MM.1S (cell line): Measurements from ENCODE around the gene COX4I1.

Source experiments
- DNase-seq: peaks from one replicate; pipeline ENCODE4 v3.0.0-alpha.2; 2015
- H2AFZ ChIP-seq: fragments of 300-600 bp; sonication (generic); 2 replicates; pipeline ENCODE4 v1.6.0; 2016; ENCODE audit warnings: antibody characterized with exemption, low read length
- H3F3A ChIP-seq: fragments of 300-600 bp; sonication (generic); 2 replicates; pipeline ENCODE4 v1.6.1; 2016; ENCODE audit warnings: mild to moderate bottlenecking, antibody characterized with exemption, low read length, moderate library complexity, mixed read lengths; ENCODE audit not compliant: insufficient read depth
- H3K27ac ChIP-seq: fragments of 300-600 bp; sonication (generic); 2 replicates; pipeline ENCODE4 v1.5.1; 2016; ENCODE audit warnings: mild to moderate bottlenecking, low read length
- H3K27me3 ChIP-seq: fragments of 300-600 bp; sonication (generic); replicated peaks from 2 replicates; pipeline ENCODE4 v1.6.0; 2016; ENCODE audit warnings: low read length; ENCODE audit not compliant: insufficient read depth
- H3K36me3 ChIP-seq: fragments of 300-600 bp; sonication (generic); replicated peaks from 2 replicates; pipeline ENCODE4 v1.6.1; 2016; ENCODE audit warnings: mild to moderate bottlenecking, low read length, mixed read lengths; ENCODE audit not compliant: insufficient read depth
- H3K4me1 ChIP-seq: fragments of 300-600 bp; sonication (generic); 2 replicates; pipeline ENCODE4 v1.6.1; 2016; ENCODE audit warnings: low read length, mixed read lengths
- H3K4me2 ChIP-seq: fragments of 300-600 bp; sonication (generic); 2 replicates; pipeline ENCODE4 v1.6.0; 2016; ENCODE audit warnings: low read depth, low read length
- H3K4me3 ChIP-seq: fragments of 300-600 bp; sonication (generic); 2 replicates; pipeline ENCODE4 v1.5.1; 2016; ENCODE audit warnings: low read length, mixed read lengths
- H3K79me2 ChIP-seq: fragments of 300-600 bp; sonication (generic); 2 replicates; pipeline ENCODE4 v1.6.1; 2016; ENCODE audit warnings: mixed run types, low read length, mixed read lengths
- H3K9ac ChIP-seq: fragments of 300-600 bp; sonication (generic); 2 replicates; pipeline ENCODE4 v1.6.1; 2016; ENCODE audit warnings: low read length, mixed read lengths
- H3K9me2 ChIP-seq: fragments of 300-600 bp; sonication (generic); replicated peaks from 2 replicates; pipeline ENCODE4 v1.6.1; 2016; ENCODE audit warnings: mild to moderate bottlenecking, low read length, mixed read lengths; ENCODE audit not compliant: insufficient read depth
- H3K9me3 ChIP-seq: fragments of 300-600 bp; sonication (generic); replicated peaks from 2 replicates; pipeline ENCODE4 v1.6.1; 2016; ENCODE audit warnings: mild to moderate bottlenecking, low read length, mixed read lengths; ENCODE audit not compliant: insufficient read depth
- H4K20me1 ChIP-seq: fragments of 300-600 bp; sonication (generic); 2 replicates; pipeline ENCODE4 v1.6.1; 2016; ENCODE audit warnings: mild to moderate bottlenecking, low read length, moderate library complexity, mixed read lengths; ENCODE audit not compliant: insufficient read depth
- EZH2 ChIP-seq: fragments of 300-600 bp; sonication (generic); optimal IDR thresholded peaks from 2 replicates; pipeline ENCODE3; 2017; ENCODE audit warnings: low read depth, mild to moderate bottlenecking, antibody characterized with exemption, low read length, mixed read lengths
- EZH2phosphoT487 ChIP-seq: fragments of 300-600 bp; sonication (generic); IDR thresholded peaks from 2 replicates; pipeline ENCODE4 v1.6.1; 2018; ENCODE audit warnings: antibody characterized with exemption, low read length
- TF ChIP-seq, protein P1 (sequence below): fragments of 300-600 bp; sonication (generic); IDR thresholded peaks from 2 replicates; pipeline ENCODE4 v1.5.1; 2016; ENCODE audit warnings: antibody characterized with exemption, low read length, mixed read lengths

The COX4I1 gene

DNA sequence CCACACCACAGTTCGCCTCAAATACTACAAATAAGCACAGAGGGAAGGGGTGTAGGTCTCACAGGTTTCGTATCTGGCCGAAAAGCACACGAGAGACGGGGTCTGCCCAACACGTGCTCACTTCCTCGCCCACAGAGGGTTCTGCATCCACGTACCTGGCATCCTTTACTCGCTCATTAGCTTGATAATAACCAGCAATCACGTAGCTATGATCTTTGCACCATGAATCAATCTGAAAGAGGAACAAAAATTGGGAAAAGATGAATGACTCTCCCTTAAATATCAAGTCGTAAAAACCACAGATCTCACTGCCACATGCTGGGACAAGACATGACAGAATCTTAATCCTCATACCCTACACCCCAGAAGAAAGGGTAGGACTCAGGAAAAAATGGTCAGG, 10.7 kb upstream of the COX4I1 start:
- H4K20me1 ChIP-seq, result no peaks in the 10 kb centered on the region

DNA sequence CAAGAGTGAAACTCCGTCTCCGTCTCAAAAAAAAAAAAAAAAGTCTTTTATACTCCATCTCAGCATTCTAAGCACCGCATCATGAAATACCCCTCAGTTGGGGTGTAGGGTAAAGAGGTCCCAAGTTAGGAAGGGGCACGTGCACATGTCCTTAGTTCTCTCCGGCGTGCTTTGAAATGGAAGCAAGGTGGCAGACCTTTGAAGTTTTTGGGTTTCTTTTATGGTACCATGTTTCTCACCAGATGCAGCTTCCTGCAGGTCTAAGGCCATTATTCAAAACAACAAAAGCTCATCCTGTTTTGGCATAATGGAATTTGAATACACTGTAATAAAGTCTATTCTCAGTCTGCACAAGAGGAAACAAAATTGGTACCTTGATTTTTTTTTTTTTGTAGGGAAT, 9.7 kb upstream of the COX4I1 start:
- Histone ChIP-seq H2AFZ (no peak overlapping the region), H3K36me3 (no peaks in the 10 kb centered on the region), H3K27ac (no peak overlapping the region), H3K9ac (no peak overlapping the region), H3K27me3 (no peaks in the 10 kb centered on the region), H3K9me3 (no peaks in the 10 kb centered on the region), H4K20me1 (no peaks in the 10 kb centered on the region), H3F3A (no peaks in the 10 kb centered on the region), H3K4me2 (no peak overlapping the region), H3K4me1 (no peaks in the 10 kb centered on the region), H3K4me3 (no peak overlapping the region), H3K9me2 (no peaks in the 10 kb centered on the region), H3K79me2 (peaks cover 28% of the 10 kb centered on the region)
- DNase-seq, result no peak
- TF ChIP-seq, protein P1, sequence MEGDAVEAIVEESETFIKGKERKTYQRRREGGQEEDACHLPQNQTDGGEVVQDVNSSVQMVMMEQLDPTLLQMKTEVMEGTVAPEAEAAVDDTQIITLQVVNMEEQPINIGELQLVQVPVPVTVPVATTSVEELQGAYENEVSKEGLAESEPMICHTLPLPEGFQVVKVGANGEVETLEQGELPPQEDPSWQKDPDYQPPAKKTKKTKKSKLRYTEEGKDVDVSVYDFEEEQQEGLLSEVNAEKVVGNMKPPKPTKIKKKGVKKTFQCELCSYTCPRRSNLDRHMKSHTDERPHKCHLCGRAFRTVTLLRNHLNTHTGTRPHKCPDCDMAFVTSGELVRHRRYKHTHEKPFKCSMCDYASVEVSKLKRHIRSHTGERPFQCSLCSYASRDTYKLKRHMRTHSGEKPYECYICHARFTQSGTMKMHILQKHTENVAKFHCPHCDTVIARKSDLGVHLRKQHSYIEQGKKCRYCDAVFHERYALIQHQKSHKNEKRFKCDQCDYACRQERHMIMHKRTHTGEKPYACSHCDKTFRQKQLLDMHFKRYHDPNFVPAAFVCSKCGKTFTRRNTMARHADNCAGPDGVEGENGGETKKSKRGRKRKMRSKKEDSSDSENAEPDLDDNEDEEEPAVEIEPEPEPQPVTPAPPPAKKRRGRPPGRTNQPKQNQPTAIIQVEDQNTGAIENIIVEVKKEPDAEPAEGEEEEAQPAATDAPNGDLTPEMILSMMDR, result no peak
- no peak for TF ChIP-seq EZH2phosphoT487
- no peak for TF ChIP-seq EZH2

More for the DNA sequence above, 10.7 kb upstream of the COX4I1 start:
- H3F3A ChIP-seq, result no peaks in the 10 kb centered on the region
- H3K4me2 ChIP-seq, result no peak overlapping the region
- no peaks in the 10 kb centered on the region for H3K36me3 ChIP-seq
- H3K27ac ChIP-seq, result no peak overlapping the region
- no peaks in the 10 kb centered on the region for H3K9me3 ChIP-seq
- no peak overlapping the region for H3K4me3 ChIP-seq
- H3K9me2 ChIP-seq, result no peaks in the 10 kb centered on the region
- no peaks in the 10 kb centered on the region for H3K27me3 ChIP-seq
- H3K4me1 ChIP-seq, result no peaks in the 10 kb centered on the region
- TF ChIP-seq EZH2phosphoT487 (no peak), EZH2 (no peak)
- TF ChIP-seq, protein P1, result no peak
- H2AFZ ChIP-seq, result no peak overlapping the region
- H3K79me2 ChIP-seq, result peaks cover 25% of the 10 kb centered on the region
- no peak for DNase-seq
- no peak overlapping the region for H3K9ac ChIP-seq

DNA sequence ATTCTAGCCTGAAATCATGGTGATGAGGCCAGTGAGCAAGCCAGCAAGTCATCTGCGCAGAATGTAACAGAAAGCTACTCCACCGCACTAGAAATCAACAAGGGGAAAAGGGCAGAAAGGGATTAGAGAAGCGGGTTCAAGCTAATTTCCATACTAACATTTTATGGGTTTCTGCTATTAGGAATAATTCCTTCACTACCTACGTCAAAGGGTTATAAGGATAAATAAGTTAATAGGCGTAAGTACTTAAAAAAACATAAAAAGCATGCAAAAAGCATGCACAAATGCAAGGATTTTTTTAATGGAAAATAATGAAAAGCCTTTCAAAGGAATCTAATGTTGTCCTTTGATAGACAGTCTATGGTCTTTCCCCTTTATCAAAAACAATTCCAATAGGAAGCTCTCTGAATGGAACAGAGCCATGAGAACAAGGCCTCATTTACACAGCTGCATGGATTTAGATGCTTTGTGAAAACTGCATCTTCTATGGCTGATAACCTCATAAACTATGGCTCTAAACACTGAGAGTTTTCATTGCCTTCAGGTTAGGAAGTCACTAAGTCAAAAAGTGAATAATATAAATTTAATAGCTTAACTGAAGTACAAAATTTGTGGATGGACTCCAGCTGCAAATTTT, 5.7 kb upstream of the COX4I1 start:
- H3K36me3 ChIP-seq, result no peaks in the 10 kb centered on the region
- H3K4me1 ChIP-seq, result no peaks in the 10 kb centered on the region
- no peak for DNase-seq
- peaks cover 62% of the 10 kb centered on the region for H3K79me2 ChIP-seq
- no peak overlapping the region for H2AFZ ChIP-seq
- no peaks in the 10 kb centered on the region for H3K27me3 ChIP-seq
- H3K4me2 ChIP-seq, result no peak overlapping the region
- no peaks in the 10 kb centered on the region for H3K9me2 ChIP-seq
- H3K9ac ChIP-seq, result no peak overlapping the region
- TF ChIP-seq, protein P1, result no peak
- TF ChIP-seq EZH2 (no peak), EZH2phosphoT487 (no peak)
- no peaks in the 10 kb centered on the region for H3K9me3 ChIP-seq
- H3K27ac ChIP-seq, result no peak overlapping the region
- no peaks in the 10 kb centered on the region for H3F3A ChIP-seq
- no peak overlapping the region for H3K4me3 ChIP-seq
- no peaks in the 10 kb centered on the region for H4K20me1 ChIP-seq
